Glomerular visceral epithelial cell (primary cell): Measurements from ENCODE around the gene DSC2.

Source experiments
- DNase-seq: peaks from one replicate; pipeline ENCODE4 v3.0.0-alpha.2; 2016; ENCODE audit errors: extremely low spot score

The DSC2 gene

GRCh38 chr18:31043709-31044108 lies 58.5 kb downstream of the DSC2 start:
- no peak for DNase-seq

- DNase-seq = peak; percentile 67
These were observed 59.6 kb downstream of the DSC2 start, which contains the start of gene DSC3 for GRCh38 chr18:31042406-31043181. Gene DSC3, minus strand, starts transcription at chr18:31042742. Its CDS starts 82 bp downstream, at chr18:31042660.

DNA sequence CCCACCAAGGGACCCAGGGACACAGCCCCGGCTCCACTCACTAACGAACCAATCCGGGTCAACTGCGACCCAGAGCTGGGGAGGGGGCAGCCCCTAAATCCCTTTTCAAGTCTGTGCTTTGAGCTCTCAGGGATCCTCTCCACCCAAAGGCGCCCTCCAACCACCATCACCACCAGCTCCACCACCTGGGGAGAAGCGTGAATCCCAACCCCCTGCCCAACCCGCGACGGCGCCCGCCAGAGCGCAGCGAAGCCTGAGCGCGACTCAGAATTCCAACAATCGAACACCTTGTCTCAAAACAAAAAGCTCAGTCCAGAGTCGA lies 60.2 kb downstream of the DSC2 start:
- DNase-seq = peak; percentile 34

DNA sequence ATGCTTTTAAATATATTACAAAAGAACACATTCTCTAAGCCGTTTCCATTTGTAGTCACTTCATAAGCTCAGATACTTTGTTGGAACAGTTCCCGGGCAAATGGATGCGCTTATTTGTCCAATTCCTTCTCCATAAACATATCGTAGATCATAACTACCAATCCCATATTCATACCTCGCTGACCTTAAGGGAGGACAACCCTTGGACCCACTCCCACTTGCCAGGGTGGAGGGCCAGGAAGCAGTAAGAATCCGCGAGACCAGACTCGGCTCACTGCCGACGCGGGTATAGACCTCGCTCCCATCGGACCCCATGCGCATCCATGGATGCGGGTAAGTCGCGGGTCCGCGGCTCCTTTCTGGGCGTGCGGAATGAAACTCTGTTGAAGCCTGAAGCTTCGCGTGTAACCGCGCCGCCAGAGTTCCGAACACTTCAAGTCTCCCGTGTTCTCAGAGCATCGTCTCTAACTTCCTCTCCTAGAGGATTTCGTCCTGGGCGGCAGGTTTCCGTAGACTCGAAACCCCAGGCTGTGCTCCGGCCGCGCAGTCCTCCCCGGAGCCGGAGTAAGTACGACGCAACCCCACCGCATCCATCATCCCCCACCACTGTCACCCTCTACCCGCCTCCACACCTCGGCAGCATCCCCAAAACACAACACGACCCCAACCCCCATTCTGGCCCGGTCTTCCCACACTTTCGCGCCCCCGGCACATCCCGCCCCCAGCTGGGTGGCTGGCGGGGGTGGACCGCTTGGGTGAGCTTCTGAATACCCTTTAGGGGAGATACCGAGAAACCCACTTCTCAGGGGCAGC lies 60.7 kb downstream of the DSC2 start:
- DNase-seq = peak; percentile 54

GRCh38 chr18:31040686-31041270 lies 61.4 kb downstream of the DSC2 start:
- peak; percentile 52 for DNase-seq

- peak; percentile 66 for DNase-seq
These were observed 62.8 kb downstream of the DSC2 start for GRCh38 chr18:31039426-31039825.

DNA sequence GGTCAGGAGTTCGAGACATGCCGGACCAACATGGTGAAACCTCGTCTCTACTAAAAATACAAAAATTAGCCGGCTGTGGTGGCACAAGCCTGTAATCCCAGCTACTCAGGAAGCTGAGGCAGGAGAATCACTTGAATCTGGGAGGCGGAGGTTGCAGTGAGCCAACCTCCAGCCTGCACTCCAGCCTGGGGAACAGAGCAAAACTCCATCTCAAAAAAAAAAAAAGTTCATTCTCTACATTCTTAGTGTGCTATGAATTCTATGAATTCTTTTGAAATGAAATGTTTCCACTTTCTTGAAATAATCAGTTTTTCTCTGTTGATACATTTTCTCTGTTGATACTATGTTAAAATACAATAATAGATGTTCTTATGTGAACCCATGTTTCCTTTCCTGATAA lies 64.5 kb downstream of the DSC2 start:
- DNase-seq = peak; percentile 36

GRCh38 chr18:31034541-31034940 lies 67.7 kb downstream of the DSC2 start:
- no peak for DNase-seq

- DNase-seq = no peak
These were observed 71.5 kb downstream of the DSC2 start for GRCh38 chr18:31030574-31031278.

DNA sequence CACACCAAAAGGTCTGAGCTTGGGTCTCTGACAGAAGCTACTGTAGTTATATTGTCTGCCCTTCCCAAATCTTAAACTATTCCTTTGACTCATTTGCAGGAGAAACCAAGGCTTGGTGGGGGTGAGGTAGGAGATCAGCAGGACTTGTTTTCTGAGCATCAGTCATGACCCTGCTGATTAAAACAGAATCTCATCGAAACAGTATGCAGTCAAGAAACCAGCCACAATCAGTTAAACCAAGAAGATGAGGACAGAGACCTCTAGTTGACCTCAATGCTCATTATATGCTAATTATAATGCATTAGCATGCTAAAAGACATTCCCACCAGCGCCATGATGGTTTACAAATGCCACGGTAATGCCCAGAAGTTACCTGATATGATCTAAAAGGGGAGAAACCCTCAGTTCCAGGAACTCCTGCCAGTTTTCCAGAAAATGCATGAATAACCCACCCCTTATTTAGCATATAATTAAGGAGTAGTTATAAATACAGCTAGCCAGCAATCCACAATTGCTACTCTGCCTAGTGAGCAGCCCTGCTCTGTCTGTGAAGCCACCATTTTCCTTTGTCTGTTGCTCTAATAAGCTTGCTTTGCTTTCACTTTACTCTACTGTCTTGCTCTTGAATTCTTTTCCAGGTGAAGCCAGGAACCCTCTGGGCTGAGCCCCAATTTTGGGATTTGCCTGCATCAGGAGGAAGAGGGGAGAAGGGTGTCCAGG lies 86.3 kb downstream of the DSC2 start:
- no peak for DNase-seq

GRCh38 chr18:31011455-31011854 lies 90.8 kb downstream of the DSC2 start:
- DNase-seq = peak; percentile 86

GRCh38 chr18:31010601-31011000 lies 91.6 kb downstream of the DSC2 start:
- peak; percentile 52 for DNase-seq
